H1 (cell line): ENCODE data around the gene NSF. TPM values are rescaled to one million over a fixed set of nuclear protein-coding genes. Genes with fewer than 3 reads are reported as not detected.
"Not testable (repeated sequence)": the region's sequence is repeated elsewhere in the genome, so short reads cannot be mapped to it uniquely, and the experiment has no call there.

Experiments used
- CTCF ChIA-PET: fragments of 300-600 bp; sonication (Branson Sonifier 250); formaldehyde crosslinking; loops from one replicate; lab custom pipeline; 2021; ENCODE audit not compliant: partially characterized antibody; lab: Charles Lee
- POLR2A ChIA-PET: fragments of 300-600 bp; sonication (Branson Sonifier 250); formaldehyde crosslinking; loops from one replicate; lab custom pipeline; 2021; ENCODE audit warnings: inconsistent platforms; ENCODE audit not compliant: partially characterized antibody; lab: Charles Lee
- DNase-seq, 2 experiments: peaks; one replicate each; pipeline versions ENCODE4 v3.0.0 to v3.0.0-alpha.2; 2010 to 2022; ENCODE audit warnings: low spot score in 2 of 2, low read depth in 1 of 2, mixed read lengths in 1 of 2
- FAIRE-seq: peaks from 2 replicates; lab custom pipeline; 2011; peaks lifted over from hg19 to GRCh38; lab: Jason Lieb, UNC
- H2AFZ ChIP-seq: 2 replicates; pipeline ENCODE4 v1.8.1; 2012; ENCODE audit warnings: low read length, inconsistent platforms
- H2AK5ac ChIP-seq: 2 replicates; pipeline ENCODE4 v1.6.1; 2013; ENCODE audit warnings: low read depth, low read length
- H2BK120ac ChIP-seq: replicated peaks from 2 replicates; pipeline ENCODE3; 2013; ENCODE audit warnings: low read depth, low read length, inconsistent platforms
- H2BK12ac ChIP-seq: 2 replicates; pipeline ENCODE4 v1.6.1; 2013; ENCODE audit warnings: low read depth, low read length
- H2BK15ac ChIP-seq: 2 replicates; pipeline ENCODE4 v1.6.1; 2013; ENCODE audit warnings: low read length
- H2BK20ac ChIP-seq: 2 replicates; pipeline ENCODE4 v1.6.1; 2013; ENCODE audit warnings: low read length
- H2BK5ac ChIP-seq: 2 replicates; pipeline ENCODE4 v1.6.1; 2013; ENCODE audit warnings: low read depth, low read length
- H3K14ac ChIP-seq: 2 replicates; pipeline ENCODE4 v1.6.1; 2013; ENCODE audit warnings: inconsistent platforms; ENCODE audit not compliant: insufficient read length
- H3K18ac ChIP-seq: 2 replicates; pipeline ENCODE4 v1.6.1; 2013; ENCODE audit warnings: low read length; ENCODE audit errors: extremely low read depth
- H3K23ac ChIP-seq: 2 replicates; pipeline ENCODE4 v1.6.1; 2013; ENCODE audit warnings: inconsistent platforms; ENCODE audit not compliant: insufficient read length
- H3K23me2 ChIP-seq: 2 replicates; pipeline ENCODE4 v1.6.1; 2013; ENCODE audit warnings: low read depth, low read length
- H3K27ac ChIP-seq: 2 replicates; pipeline ENCODE4 v1.6.1; 2011; ENCODE audit warnings: low read depth, low read length, inconsistent platforms
- H3K27me3 ChIP-seq, 4 experiments: replicated peaks in 1 of 4; 1 replicate in 1 of 4; 2 replicates in 3 of 4; pipeline versions ENCODE4 v1.6.1 to v1.8.1; 2011 to 2013; ENCODE audit warnings: low read length in 3 of 4, mild to moderate bottlenecking in 3 of 4, inconsistent platforms in 2 of 4, mixed read lengths in 2 of 4, moderate library complexity in 1 of 4; ENCODE audit not compliant: control insufficient read depth in 3 of 4, insufficient read depth in 3 of 4; ENCODE audit errors: extremely low read depth in 1 of 4
- H3K36me3 ChIP-seq, 4 experiments: 2 replicates each; pipeline versions ENCODE4 v1.6.1 to v1.8.1; 2011 to 2013; ENCODE audit warnings: mild to moderate bottlenecking in 4 of 4, low read length in 3 of 4, moderate library complexity in 2 of 4, control low read depth in 1 of 4, inconsistent platforms in 1 of 4; ENCODE audit not compliant: insufficient read depth in 4 of 4, control insufficient read depth in 2 of 4
- H3K4ac ChIP-seq: replicated peaks from 2 replicates; pipeline ENCODE3; 2013; ENCODE audit warnings: low read length, low read depth, mixed read lengths, inconsistent platforms; ENCODE audit not compliant: insufficient read length
- H3K4me1 ChIP-seq, 4 experiments: replicated peaks in 1 of 4; 1 replicate in 1 of 4; 2 replicates in 3 of 4; pipeline versions ENCODE4 v1.6.1 to v1.8.1; 2011 to 2013; ENCODE audit warnings: low read length in 3 of 4, inconsistent platforms in 2 of 4, mixed read lengths in 1 of 4; ENCODE audit not compliant: insufficient read depth in 4 of 4, control insufficient read depth in 3 of 4
- H3K4me2 ChIP-seq, 2 experiments: 2 replicates each; pipeline versions ENCODE4 v1.6.1 to v1.8.1; 2011 to 2013; ENCODE audit warnings: low read depth in 2 of 2, low read length in 2 of 2, control low read depth in 1 of 2, inconsistent platforms in 1 of 2, mild to moderate bottlenecking in 1 of 2; ENCODE audit not compliant: insufficient read depth in 1 of 2
- H3K4me3 ChIP-seq, 4 experiments: fragments of 200-600, 300-600 bp in 1 of 4; sonication (generic), shearing (Covaris generic), sonication (Bioruptor Twin) in 1 of 4; 2 replicates each; pipeline versions ENCODE4 v1.5.1 to v1.8.1; 2011 to 2016; ENCODE audit warnings: low read length in 4 of 4, low read depth in 3 of 4, control low read depth in 2 of 4, inconsistent platforms in 2 of 4, mild to moderate bottlenecking in 2 of 4, mixed read lengths in 1 of 4, moderate library complexity in 1 of 4; ENCODE audit not compliant: insufficient read depth in 2 of 4; ENCODE audit errors: extremely low read depth in 1 of 4
- H3K56ac ChIP-seq: replicated peaks from 2 replicates; pipeline ENCODE3; 2013; ENCODE audit warnings: low read depth, mild to moderate bottlenecking, mixed read lengths, low read length, inconsistent platforms; ENCODE audit not compliant: insufficient read length
- H3K79me1 ChIP-seq: 2 replicates; pipeline ENCODE4 v1.6.1; 2013; ENCODE audit warnings: low read depth, low read length, control low read depth
- H3K79me2 ChIP-seq, 2 experiments: 2 replicates each; pipeline versions ENCODE4 v1.6.1 to v1.8.1; 2012 to 2013; ENCODE audit warnings: low read length in 2 of 2, mild to moderate bottlenecking in 2 of 2, inconsistent platforms in 1 of 2; ENCODE audit not compliant: insufficient read depth in 2 of 2, control insufficient read depth in 1 of 2
- H3K9ac ChIP-seq, 4 experiments: replicated peaks in 1 of 4; 1 replicate in 1 of 4; 2 replicates in 3 of 4; pipeline versions ENCODE4 v1.6.1 to v1.8.1; 2011 to 2013; ENCODE audit warnings: low read depth in 3 of 4, low read length in 3 of 4, control low read depth in 2 of 4, mild to moderate bottlenecking in 2 of 4, moderate library complexity in 2 of 4, inconsistent platforms in 1 of 4; ENCODE audit errors: extremely low read depth in 1 of 4
- H3K9me3 ChIP-seq, 2 experiments: 2 replicates each; pipeline versions ENCODE4 v1.6.1 to v1.8.1; 2012 to 2013; ENCODE audit warnings: mild to moderate bottlenecking in 2 of 2, moderate library complexity in 2 of 2, control low read depth in 1 of 2, inconsistent platforms in 1 of 2, low read depth in 1 of 2, low read length in 1 of 2, mixed read lengths in 1 of 2; ENCODE audit not compliant: insufficient read depth in 2 of 2
- H4K20me1 ChIP-seq, 2 experiments: replicated peaks in 1 of 2; 2 replicates each; pipeline versions ENCODE3 to v1.8.1; 2011 to 2013; ENCODE audit warnings: inconsistent platforms in 2 of 2, low read length in 2 of 2, mild to moderate bottlenecking in 1 of 2; ENCODE audit not compliant: insufficient read depth in 2 of 2, control insufficient read depth in 1 of 2
- H4K5ac ChIP-seq: 2 replicates; pipeline ENCODE4 v1.6.1; 2013; ENCODE audit warnings: low read length, low read depth, mixed read lengths, inconsistent platforms; ENCODE audit not compliant: insufficient read length
- H4K8ac ChIP-seq: 2 replicates; pipeline ENCODE4 v1.8.0; 2013; ENCODE audit warnings: mild to moderate bottlenecking, moderate library complexity, low read length, inconsistent platforms; ENCODE audit not compliant: insufficient read depth; ENCODE audit errors: extremely low read depth
- H4K91ac ChIP-seq: replicated peaks from 2 replicates; pipeline ENCODE3; 2013; ENCODE audit warnings: low read length, mixed read lengths, inconsistent platforms; ENCODE audit not compliant: insufficient read length
- WGBS, 2 experiments: shearing (Covaris generic) in 1 of 2; methylation state at CpG; one replicate each; pipeline versions ENCODE4 v1.1.6 to v1.1.7; 2013 to 2015; ENCODE audit warnings: low lambda C conversion rate in 2 of 2, mixed read lengths in 2 of 2, inconsistent platforms in 1 of 2, low coverage in 1 of 2, missing lambda C conversion rate in 1 of 2; ENCODE audit not compliant: insufficient replicate concordance in 2 of 2, insufficient coverage in 1 of 2, insufficient read length in 1 of 2; ENCODE audit errors: extremely low coverage in 1 of 2, missing lambda C conversion rate in 1 of 2; 5-methylcytosine and 5-hydroxymethylcytosine counted together
- polyA plus RNA-seq, 7 experiments: library from polyadenylated mRNA; depleted of rRNA in 3 of 7; stranded (reverse) in 5 of 7; unstranded in 2 of 7; fragments of >200 nt in 5 of 7; fragments of 200-250 nt in 2 of 7; gene quantifications; 1 replicate in 5 of 7; 2 replicates in 1 of 7; 4 replicates in 1 of 7; pipeline versions ENCODE4 v1.2.1 to v1.2.3, GENCODE V29; 2011 to 2013; ENCODE audit warnings: missing spikeins in 2 of 7, mixed read lengths in 2 of 7
- total RNA-seq: library from RNA; stranded (reverse); fragmentation: NEBNext Ultra II Directional; extraction: Animal tissue kit (Norgen Biotek cat#: 25700); gene quantifications from 2 replicates; pipeline ENCODE4 v1.2.1, GENCODE V29; 2021

The NSF gene
- total and polyA plus RNA-seq, 2 of the 8 experiments (the other 6 are each of a cell fraction or from before 2014, with no cell fraction given): 13.0 to 27.7 TPM

DNA sequence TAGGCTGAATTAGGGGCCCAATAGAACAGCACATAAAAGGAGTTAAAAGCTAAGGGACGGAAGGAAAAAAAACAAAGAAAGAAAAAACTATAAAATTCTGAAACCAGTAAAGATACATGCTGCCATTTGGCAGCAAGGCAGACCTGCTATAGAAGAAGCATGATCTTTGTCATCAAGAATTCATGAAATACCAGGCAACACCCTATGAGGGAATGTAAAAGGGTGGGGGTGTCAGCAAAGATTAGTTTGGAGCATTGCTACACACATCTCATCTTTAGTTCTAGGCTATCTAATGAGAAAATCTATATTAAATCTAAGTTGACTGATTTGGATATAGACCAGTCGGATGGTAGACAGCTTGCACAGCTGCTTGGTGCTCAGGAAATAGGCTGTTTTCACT, 73.1 kb downstream of the NSF start:
- H3K56ac ChIP-seq, H3K4me2 ChIP-seq, H3K4me1 ChIP-seq, POLR2A ChIA-PET, H3K14ac ChIP-seq, H3K18ac ChIP-seq, CTCF ChIA-PET, H3K27ac ChIP-seq, DNase-seq, H4K5ac ChIP-seq, H4K91ac ChIP-seq, H2BK12ac ChIP-seq, H2BK120ac ChIP-seq, H2BK15ac ChIP-seq, H3K9me3 ChIP-seq, H3K27me3 ChIP-seq, H3K9ac ChIP-seq, H3K4ac ChIP-seq, H3K23me2 ChIP-seq, H3K36me3 ChIP-seq, H4K8ac ChIP-seq, H2BK20ac ChIP-seq, H2AK5ac ChIP-seq, H4K20me1 ChIP-seq, H3K79me2 ChIP-seq, H2BK5ac ChIP-seq, FAIRE-seq, H2AFZ ChIP-seq, H3K79me1 ChIP-seq, H3K4me3 ChIP-seq, H3K23ac ChIP-seq: not testable (repeated sequence)
- no CpG with 5 or more reads among the region's 2 CpGs for WGBS, 2 experiments

DNA sequence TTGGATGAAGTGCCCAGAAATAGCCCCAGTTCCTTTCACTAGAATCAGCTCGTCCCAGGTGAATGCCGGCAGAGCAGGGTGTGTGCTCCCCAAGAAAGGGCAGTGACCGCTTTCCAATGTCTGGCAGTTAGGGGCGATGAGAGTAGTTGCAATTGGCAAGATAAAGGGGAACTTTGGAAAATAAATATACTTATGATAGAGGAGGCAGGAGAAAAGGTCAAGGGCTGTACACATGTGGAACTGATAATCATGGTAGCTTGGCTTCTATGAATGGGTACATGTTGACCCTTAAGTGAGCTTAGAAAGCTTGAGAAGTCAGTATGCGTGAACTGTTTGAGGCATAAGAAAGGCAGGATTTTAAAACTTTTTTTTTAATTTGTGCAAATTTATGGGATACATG, 75.5 kb downstream of the NSF start:
- H3K4me1 ChIP-seq, POLR2A ChIA-PET: not testable (repeated sequence)
- WGBS, 2 experiments: 78% methylated on average over 4 of the region's 5 CpGs; no CpG with 5 or more reads in 1 of the 2 experiments

More for the DNA sequence above, 75.5 kb downstream of the NSF start:
- H2AFZ ChIP-seq, H3K56ac ChIP-seq, H2BK5ac ChIP-seq, H3K4me3 ChIP-seq, DNase-seq, H3K27me3 ChIP-seq, H3K18ac ChIP-seq, H2BK20ac ChIP-seq, H4K8ac ChIP-seq, H3K14ac ChIP-seq, H3K4ac ChIP-seq, H2BK120ac ChIP-seq, H3K79me1 ChIP-seq, H4K5ac ChIP-seq, H2BK12ac ChIP-seq, H3K27ac ChIP-seq, H3K36me3 ChIP-seq, H4K91ac ChIP-seq, H3K9ac ChIP-seq, H3K4me2 ChIP-seq, H3K79me2 ChIP-seq, H2AK5ac ChIP-seq, H3K23me2 ChIP-seq, H3K9me3 ChIP-seq, H3K23ac ChIP-seq, FAIRE-seq, H4K20me1 ChIP-seq, H2BK15ac ChIP-seq, CTCF ChIA-PET: not testable (repeated sequence)
